GM21723 (cell line): ENCODE data around the gene JMJD8.

Source experiments
- ATAC-seq: cut with Tn5 transposase; IDR thresholded peaks from one replicate; pipeline ENCODE4 v1.9.1; 2021; ENCODE audit warnings: mild to moderate bottlenecking, moderate library complexity; ENCODE audit not compliant: unreplicated experiment

JMJD8 gene

GRCh38 chr16:666572-666971, 17.6 kb downstream of the JMJD8 start:
- no peak for ATAC-seq

- ATAC-seq, result no peak
These were observed 21.5 kb downstream of the JMJD8 start for GRCh38 chr16:662597-662996.

GRCh38 chr16:662095-662494, 22.0 kb downstream of the JMJD8 start:
- ATAC-seq, result no peak

- no peak for ATAC-seq
These were observed 22.8 kb downstream of the JMJD8 start for GRCh38 chr16:661184-661821.

GRCh38 chr16:660459-661183, 23.5 kb downstream of the JMJD8 start:
- ATAC-seq, result no peak

- ATAC-seq, result no peak
These were observed 24.0 kb downstream of the JMJD8 start for GRCh38 chr16:660132-660458.

- no peak for ATAC-seq
These were observed 24.5 kb downstream of the JMJD8 start for GRCh38 chr16:659618-660017.

- ATAC-seq, result no peak
These were observed 25.2 kb downstream of the JMJD8 start for GRCh38 chr16:658679-659571.

- no peak for ATAC-seq
These were observed 26.6 kb downstream of the JMJD8 start for GRCh38 chr16:657487-657886.

- no peak for ATAC-seq
These were observed 30.1 kb downstream of the JMJD8 start for GRCh38 chr16:654034-654433.

- ATAC-seq, result no peak
These were observed 31.5 kb downstream of the JMJD8 start for GRCh38 chr16:652454-653305.

GRCh38 chr16:651844-652243, 32.3 kb downstream of the JMJD8 start:
- ATAC-seq, result no peak

GRCh38 chr16:649631-650030, 34.5 kb downstream of the JMJD8 start:
- no peak for ATAC-seq

GRCh38 chr16:648781-649589, 35.1 kb downstream of the JMJD8 start, which contains the start of gene WDR90:
Gene WDR90, plus strand, starts transcription at chr16:649365. Its CDS starts 52 bp downstream, at chr16:649417.
- peak; percentile 69 for ATAC-seq

GRCh38 chr16:648071-648780, 35.9 kb downstream of the JMJD8 start:
- no peak for ATAC-seq

- ATAC-seq, result no peak
These were observed 36.8 kb downstream of the JMJD8 start for GRCh38 chr16:647173-647902.

GRCh38 chr16:646679-647172, 37.4 kb downstream of the JMJD8 start:
- no peak for ATAC-seq

GRCh38 chr16:645852-646678, 38.1 kb downstream of the JMJD8 start:
- ATAC-seq, result no peak
